ENCODE measurements around the gene PER3. TPM values are rescaled to one million over a fixed set of nuclear protein-coding genes. Genes with fewer than 3 reads are reported as not detected.

PER3 gene
- total and polyA plus RNA-seq, 9 of the 15 experiments (the other 6 are each of a cell fraction or from before 2014, with no cell fraction given), result 11.9 to 22.5 (median 14.6) TPM

DNA sequence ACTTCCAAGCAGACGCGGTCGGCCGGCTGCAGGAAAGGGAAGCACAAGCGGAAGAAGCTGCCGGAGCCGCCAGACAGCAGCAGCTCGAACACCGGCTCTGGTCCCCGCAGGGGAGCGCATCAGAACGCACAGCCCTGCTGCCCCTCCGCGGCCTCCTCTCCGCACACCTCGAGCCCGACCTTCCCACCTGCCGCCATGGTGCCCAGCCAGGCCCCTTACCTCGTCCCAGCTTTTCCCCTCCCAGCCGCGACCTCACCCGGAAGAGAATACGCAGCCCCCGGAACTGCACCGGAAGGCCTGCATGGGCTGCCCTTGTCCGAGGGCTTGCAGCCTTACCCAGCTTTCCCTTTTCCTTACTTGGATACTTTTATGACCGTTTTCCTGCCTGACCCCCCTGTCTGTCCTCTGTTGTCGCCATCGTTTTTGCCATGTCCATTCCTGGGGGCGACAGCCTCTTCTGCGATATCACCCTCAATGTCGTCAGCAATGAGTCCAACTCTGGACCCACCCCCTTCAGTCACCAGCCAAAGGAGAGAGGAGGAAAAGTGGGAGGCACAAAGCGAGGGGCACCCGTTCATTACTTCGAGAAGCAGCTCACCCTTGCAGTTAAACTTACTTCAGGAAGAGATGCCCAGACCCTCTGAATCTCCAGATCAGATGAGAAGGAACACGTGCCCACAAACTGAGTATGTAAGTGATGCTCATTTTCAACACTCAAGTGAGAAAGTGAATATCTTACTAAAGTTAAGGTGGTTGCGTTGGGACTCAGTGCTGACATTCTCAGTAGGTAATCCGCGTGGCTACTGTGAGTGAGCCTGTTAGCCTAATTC lies 43.2 kb downstream of the PER3 start (continued):
- TF ChIP-seq, protein P1, sequence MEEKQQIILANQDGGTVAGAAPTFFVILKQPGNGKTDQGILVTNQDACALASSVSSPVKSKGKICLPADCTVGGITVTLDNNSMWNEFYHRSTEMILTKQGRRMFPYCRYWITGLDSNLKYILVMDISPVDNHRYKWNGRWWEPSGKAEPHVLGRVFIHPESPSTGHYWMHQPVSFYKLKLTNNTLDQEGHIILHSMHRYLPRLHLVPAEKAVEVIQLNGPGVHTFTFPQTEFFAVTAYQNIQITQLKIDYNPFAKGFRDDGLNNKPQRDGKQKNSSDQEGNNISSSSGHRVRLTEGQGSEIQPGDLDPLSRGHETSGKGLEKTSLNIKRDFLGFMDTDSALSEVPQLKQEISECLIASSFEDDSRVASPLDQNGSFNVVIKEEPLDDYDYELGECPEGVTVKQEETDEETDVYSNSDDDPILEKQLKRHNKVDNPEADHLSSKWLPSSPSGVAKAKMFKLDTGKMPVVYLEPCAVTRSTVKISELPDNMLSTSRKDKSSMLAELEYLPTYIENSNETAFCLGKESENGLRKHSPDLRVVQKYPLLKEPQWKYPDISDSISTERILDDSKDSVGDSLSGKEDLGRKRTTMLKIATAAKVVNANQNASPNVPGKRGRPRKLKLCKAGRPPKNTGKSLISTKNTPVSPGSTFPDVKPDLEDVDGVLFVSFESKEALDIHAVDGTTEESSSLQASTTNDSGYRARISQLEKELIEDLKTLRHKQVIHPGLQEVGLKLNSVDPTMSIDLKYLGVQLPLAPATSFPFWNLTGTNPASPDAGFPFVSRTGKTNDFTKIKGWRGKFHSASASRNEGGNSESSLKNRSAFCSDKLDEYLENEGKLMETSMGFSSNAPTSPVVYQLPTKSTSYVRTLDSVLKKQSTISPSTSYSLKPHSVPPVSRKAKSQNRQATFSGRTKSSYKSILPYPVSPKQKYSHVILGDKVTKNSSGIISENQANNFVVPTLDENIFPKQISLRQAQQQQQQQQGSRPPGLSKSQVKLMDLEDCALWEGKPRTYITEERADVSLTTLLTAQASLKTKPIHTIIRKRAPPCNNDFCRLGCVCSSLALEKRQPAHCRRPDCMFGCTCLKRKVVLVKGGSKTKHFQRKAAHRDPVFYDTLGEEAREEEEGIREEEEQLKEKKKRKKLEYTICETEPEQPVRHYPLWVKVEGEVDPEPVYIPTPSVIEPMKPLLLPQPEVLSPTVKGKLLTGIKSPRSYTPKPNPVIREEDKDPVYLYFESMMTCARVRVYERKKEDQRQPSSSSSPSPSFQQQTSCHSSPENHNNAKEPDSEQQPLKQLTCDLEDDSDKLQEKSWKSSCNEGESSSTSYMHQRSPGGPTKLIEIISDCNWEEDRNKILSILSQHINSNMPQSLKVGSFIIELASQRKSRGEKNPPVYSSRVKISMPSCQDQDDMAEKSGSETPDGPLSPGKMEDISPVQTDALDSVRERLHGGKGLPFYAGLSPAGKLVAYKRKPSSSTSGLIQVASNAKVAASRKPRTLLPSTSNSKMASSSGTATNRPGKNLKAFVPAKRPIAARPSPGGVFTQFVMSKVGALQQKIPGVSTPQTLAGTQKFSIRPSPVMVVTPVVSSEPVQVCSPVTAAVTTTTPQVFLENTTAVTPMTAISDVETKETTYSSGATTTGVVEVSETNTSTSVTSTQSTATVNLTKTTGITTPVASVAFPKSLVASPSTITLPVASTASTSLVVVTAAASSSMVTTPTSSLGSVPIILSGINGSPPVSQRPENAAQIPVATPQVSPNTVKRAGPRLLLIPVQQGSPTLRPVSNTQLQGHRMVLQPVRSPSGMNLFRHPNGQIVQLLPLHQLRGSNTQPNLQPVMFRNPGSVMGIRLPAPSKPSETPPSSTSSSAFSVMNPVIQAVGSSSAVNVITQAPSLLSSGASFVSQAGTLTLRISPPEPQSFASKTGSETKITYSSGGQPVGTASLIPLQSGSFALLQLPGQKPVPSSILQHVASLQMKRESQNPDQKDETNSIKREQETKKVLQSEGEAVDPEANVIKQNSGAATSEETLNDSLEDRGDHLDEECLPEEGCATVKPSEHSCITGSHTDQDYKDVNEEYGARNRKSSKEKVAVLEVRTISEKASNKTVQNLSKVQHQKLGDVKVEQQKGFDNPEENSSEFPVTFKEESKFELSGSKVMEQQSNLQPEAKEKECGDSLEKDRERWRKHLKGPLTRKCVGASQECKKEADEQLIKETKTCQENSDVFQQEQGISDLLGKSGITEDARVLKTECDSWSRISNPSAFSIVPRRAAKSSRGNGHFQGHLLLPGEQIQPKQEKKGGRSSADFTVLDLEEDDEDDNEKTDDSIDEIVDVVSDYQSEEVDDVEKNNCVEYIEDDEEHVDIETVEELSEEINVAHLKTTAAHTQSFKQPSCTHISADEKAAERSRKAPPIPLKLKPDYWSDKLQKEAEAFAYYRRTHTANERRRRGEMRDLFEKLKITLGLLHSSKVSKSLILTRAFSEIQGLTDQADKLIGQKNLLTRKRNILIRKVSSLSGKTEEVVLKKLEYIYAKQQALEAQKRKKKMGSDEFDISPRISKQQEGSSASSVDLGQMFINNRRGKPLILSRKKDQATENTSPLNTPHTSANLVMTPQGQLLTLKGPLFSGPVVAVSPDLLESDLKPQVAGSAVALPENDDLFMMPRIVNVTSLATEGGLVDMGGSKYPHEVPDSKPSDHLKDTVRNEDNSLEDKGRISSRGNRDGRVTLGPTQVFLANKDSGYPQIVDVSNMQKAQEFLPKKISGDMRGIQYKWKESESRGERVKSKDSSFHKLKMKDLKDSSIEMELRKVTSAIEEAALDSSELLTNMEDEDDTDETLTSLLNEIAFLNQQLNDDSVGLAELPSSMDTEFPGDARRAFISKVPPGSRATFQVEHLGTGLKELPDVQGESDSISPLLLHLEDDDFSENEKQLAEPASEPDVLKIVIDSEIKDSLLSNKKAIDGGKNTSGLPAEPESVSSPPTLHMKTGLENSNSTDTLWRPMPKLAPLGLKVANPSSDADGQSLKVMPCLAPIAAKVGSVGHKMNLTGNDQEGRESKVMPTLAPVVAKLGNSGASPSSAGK (IDR thresholded peaks at IDR 0.05), result 0 out of 2 replicates have a peak, but pooled peaks have one; percentile 28
- no peak for TF ChIP-seq SOX6 (IDR thresholded peaks at IDR 0.05)
- TF ChIP-seq ZSCAN29 (IDR thresholded peaks at IDR 0.05), result no peak
- TF ChIP-seq TFAM (CRISPR knock-in tag; conservative IDR thresholded peaks at IDR 0.05), result no peak
- TF ChIP-seq ATF6 (CRISPR knock-in tag; IDR thresholded peaks at IDR 0.05), result no peak
- TF ChIP-seq ZFP36 (IDR thresholded peaks at IDR 0.05; ENCODE audit: low read depth, low read length, partially characterized antibody), result no peak
- no peak for TF ChIP-seq BRF2 (IDR thresholded peaks at IDR 0.05; ENCODE audit: borderline replicate concordance, insufficient read depth, insufficient read length)
- TF ChIP-seq PHB (CRISPR knock-in tag; IDR thresholded peaks at IDR 0.05), result no peak
- TF ChIP-seq ZNF253 (CRISPR knock-in tag; conservative IDR thresholded peaks at IDR 0.05), result no peak
- TF ChIP-seq RBM25 (IDR thresholded peaks at IDR 0.05; ENCODE audit: low read depth, low read length, severe bottlenecking), result no peak
- no peak for TF ChIP-seq BMI1 (IDR thresholded peaks at IDR 0.05; ENCODE audit: low read length)
- TF ChIP-seq ZNF584 (CRISPR knock-in tag; IDR thresholded peaks at IDR 0.05; ENCODE audit: low read depth), result no peak

All from K562 (cell line).